ENCODE measurements around the gene WBP2NL. TPM values are rescaled to one million over a fixed set of nuclear protein-coding genes. Genes with fewer than 3 reads are reported as not detected.
"Not testable (repeated sequence)": the region's sequence is repeated elsewhere in the genome, so short reads cannot be mapped to it uniquely, and the experiment has no call there.

WBP2NL gene
- total and polyA plus RNA-seq, 10 donors = 1.2 to 5.0 (median 1.8) TPM

DNA sequence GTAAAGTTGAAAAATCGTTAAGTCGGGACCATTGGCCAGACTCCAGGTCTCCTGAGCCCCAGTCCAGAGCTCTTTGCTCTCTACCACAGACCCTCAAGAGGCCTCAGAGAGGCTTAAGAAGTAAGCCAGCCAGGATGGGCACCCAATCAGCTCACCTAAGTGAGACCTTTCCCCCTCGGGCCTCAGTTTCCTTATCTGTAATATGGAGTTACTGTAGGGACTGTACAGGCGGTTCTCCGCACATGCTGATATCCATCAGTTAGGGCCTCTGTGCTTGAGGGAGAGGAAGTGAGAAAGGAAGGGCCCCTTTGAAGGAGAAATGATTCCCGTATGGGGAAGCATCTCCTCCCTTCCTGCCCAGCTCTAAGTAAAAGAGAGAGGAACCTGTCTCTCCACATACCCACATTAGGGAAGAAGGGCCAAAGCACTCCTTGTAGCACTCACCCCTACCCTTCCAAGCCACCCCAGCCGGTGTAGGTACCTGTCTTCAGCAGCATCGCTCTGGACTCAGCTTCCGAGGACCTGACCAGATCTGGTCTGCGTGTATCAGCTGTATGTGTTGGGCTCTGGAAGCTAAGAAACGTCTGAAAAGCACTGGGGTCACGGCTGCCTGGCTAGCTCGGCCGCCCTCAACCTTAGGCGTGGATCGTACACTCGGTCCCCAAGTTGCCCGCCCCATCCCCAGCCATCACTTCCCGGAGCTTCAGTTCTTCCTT, 71.4 kb downstream of the WBP2NL start:
- Histone ChIP-seq H3K9me3 (no peaks in the 10 kb centered on the region), H3K27me3 (replicated peaks in 1 of 7) (no peaks in the 10 kb centered on the region), H3K4me3 (peak overlapping the region; percentile 64 to 92 (median 75)), H3K27ac (peak overlapping the region; percentile 69 to 93 (median 89)), H3K4me1 (peaks cover 21 to 67% (median 41%) of the 10 kb centered on the region in 6 donors), H3K36me3 (peaks cover 0 to 36% (median 31%) of the 10 kb centered on the region in 6 donors)
- TF ChIP-seq, protein P1, sequence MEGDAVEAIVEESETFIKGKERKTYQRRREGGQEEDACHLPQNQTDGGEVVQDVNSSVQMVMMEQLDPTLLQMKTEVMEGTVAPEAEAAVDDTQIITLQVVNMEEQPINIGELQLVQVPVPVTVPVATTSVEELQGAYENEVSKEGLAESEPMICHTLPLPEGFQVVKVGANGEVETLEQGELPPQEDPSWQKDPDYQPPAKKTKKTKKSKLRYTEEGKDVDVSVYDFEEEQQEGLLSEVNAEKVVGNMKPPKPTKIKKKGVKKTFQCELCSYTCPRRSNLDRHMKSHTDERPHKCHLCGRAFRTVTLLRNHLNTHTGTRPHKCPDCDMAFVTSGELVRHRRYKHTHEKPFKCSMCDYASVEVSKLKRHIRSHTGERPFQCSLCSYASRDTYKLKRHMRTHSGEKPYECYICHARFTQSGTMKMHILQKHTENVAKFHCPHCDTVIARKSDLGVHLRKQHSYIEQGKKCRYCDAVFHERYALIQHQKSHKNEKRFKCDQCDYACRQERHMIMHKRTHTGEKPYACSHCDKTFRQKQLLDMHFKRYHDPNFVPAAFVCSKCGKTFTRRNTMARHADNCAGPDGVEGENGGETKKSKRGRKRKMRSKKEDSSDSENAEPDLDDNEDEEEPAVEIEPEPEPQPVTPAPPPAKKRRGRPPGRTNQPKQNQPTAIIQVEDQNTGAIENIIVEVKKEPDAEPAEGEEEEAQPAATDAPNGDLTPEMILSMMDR (IDR thresholded peaks at IDR 0.05 in 8 of 11, conservative IDR thresholded peaks at IDR 0.05 in 3 of 11) = peak in 1 of 11 experiments; percentile 4
- no peak for TF ChIP-seq POLR2AphosphoS5 (IDR thresholded peaks at IDR 0.05)
- peak; percentile 32 for DNase-seq
- 7 to 13% (median 10%) methylated on average over 18 to 19 of the region's 19 CpGs for WGBS, 5 donors
- intact Hi-C loops (cut with DNase I; ENCODE audit: low total_unique reads) = no loop called here

DNA sequence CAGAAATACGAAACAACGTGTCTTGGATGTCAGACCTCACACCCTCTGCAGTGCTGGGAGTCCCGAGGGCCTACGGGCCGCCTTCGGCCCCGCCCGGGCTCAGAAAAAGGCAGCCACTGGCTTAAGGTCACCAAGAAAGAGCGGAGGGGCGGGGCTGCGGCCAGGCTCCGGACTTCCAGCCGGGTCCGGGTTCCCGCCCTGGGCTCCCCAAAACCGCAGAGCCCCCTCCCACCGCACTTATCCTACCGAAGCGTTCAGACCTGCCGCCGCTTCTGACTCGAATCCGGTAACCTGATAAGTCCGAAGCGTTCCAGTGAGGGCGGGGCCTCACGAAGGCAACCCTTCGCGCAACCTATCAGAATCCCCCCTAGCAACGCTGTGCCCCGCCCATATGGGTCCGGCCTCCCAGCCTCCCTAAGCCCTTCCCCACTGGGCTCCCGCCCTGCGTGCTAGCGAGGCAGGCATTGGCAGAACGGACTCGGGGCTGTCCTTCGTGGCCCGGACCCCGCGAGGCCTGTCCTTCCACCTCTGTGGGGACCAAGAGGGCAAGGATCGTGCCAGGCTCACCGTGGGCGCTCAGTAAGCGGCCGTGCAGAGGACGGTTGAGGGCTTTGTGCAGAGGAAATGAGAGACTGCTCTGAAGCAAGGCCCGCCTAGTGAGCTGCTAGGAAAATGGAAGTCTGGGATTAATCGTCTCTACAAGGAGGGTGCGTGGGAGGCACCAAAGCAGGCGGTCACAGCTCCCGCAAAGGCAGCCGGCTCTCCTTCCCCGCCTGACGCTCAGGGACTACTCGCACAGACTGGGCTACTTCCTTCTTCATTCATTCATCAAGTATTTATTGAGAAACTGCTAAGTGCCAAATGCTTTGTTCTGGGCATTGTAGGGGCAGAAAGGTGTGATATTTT, 72.2 kb downstream of the WBP2NL start, which contains the start of gene NAGA:
NAGA (minus strand) TSS at position 296 of the 906 bp plus-strand sequence. CDS start 515 bp downstream, outside the sequence.
- H3K27ac ChIP-seq = peak within 1 kb of the TSS; percentile 69 to 93 (median 89)
- TF ChIP-seq POLR2A (IDR thresholded peaks at IDR 0.05) (peak in 1 of 3 donors; percentile 38), POLR2AphosphoS5 (IDR thresholded peaks at IDR 0.05) (peak; percentile 93 to 97 (median 93))
- TF ChIP-seq, protein P1 (IDR thresholded peaks at IDR 0.05 in 8 of 11, conservative IDR thresholded peaks at IDR 0.05 in 3 of 11) = peak in 1 of 11 experiments; percentile 14
- peaks cover 21 to 75% (median 47%) of the 10 kb centered on the region in 6 donors for H3K4me1 ChIP-seq
- H3K9me3 ChIP-seq = no peaks in the 10 kb centered on the region
- peak within 1 kb of the TSS; percentile 64 to 92 (median 75) for H3K4me3 ChIP-seq
- intact Hi-C loops (cut with DNase I; ENCODE audit: low total_unique reads) = no loop called here
- 0 to 1% (median 1%) methylated on average over 20 to 56 of the region's 56 CpGs for WGBS, 5 donors
- H3K36me3 ChIP-seq = peaks cover 0 to 28% (median 25%) of the 10 kb centered on the region in 6 donors
- peak; percentile 98 for DNase-seq
- H3K27me3 ChIP-seq (replicated peaks in 1 of 7) = no peaks in the 10 kb centered on the region

DNA sequence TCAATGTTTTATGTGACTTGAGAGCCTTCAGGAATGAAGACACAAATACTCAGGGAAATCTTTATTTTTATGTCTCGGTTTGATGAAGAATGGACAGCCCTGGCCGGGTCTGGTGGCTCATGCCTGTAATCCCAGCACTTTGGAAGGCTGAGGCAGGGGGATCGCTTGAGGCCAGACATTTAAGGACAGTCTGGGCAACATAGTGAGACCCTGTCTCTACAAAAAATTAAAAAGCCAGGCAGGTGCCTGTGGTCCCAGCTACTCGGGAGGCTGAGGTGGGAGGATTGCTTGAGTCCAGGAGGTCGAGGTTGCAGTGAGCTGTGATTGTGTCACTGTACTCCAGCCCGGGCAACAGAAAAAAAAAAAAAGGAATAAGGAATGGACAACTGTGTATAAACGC, 72.9 kb downstream of the WBP2NL start:
- H3K27ac ChIP-seq = peak overlapping the region in 7 of 8 donors; percentile 69 to 93 (median 89)
- intact Hi-C loops (cut with DNase I; ENCODE audit: low total_unique reads) = not testable (repeated sequence)

DNA sequence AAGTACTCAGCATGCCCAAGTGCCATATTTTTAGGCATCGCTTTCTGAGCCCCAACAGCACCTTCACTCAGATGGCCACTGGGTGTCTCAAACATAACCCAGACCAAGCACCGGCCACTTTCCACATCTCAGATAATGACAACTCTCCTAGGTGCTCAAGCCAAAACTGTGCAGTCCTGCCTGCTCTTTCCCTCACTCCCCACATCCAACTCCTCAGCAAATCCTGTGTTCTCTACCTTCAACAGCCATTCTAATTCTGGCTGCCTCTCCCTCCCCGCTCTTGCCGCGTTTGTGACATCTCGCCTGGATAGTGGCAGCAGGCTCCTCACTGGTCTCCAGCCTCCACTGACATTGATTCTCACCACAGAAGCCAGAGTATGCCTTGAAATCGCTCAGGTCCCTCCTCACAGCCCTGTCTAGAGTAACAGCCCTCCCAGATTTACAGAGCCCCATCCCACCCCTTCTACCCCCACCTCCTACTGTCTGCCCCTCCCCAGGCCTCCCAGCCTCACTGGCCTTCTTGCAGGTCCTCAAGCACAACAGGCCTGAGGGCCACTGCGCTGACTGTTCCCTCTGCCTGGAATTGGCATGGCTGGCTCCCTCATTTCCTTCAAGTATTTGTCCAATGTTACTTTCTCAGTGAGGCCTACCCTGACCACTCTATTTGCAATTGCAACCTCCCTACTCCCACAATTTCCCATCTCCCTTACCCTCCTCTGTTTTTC, 74.2 kb downstream of the WBP2NL start:
- no peaks in the 10 kb centered on the region for H3K9me3 ChIP-seq
- no peak for TF ChIP-seq POLR2A (IDR thresholded peaks at IDR 0.05)
- TF ChIP-seq, protein P1 (IDR thresholded peaks at IDR 0.05 in 8 of 11, conservative IDR thresholded peaks at IDR 0.05 in 3 of 11) = no peak
- TF ChIP-seq POLR2AphosphoS5 (IDR thresholded peaks at IDR 0.05) = no peak
- H3K36me3 ChIP-seq = peaks cover 0 to 25% (median 6%) of the 10 kb centered on the region in 6 donors
- no peak overlapping the region for H3K4me3 ChIP-seq
- peaks cover 21 to 83% (median 53%) of the 10 kb centered on the region in 6 donors for H3K4me1 ChIP-seq
- peak; percentile 71 for DNase-seq
- no peaks in the 10 kb centered on the region for H3K27me3 ChIP-seq (replicated peaks in 1 of 7)
- 83 to 97% (median 88%) methylated on average over 8 of the region's 8 CpGs for WGBS, 5 donors
- H3K27ac ChIP-seq = peak overlapping the region in 1 of 8 donors; percentile 92
- intact Hi-C loops (cut with DNase I; ENCODE audit: low total_unique reads) = no loop called here

More for the DNA sequence above, 72.9 kb downstream of the WBP2NL start:
- 75 to 87% (median 78%) methylated on average over 7 of the region's 7 CpGs for WGBS, 5 donors
- peaks cover 21 to 76% (median 48%) of the 10 kb centered on the region in 6 donors for H3K4me1 ChIP-seq
- H3K27me3 ChIP-seq (replicated peaks in 1 of 7); H3K9me3 ChIP-seq: not testable (repeated sequence)
- DNase-seq = peak; percentile 46
- peak overlapping the region in 5 of 8 donors; percentile 66 to 92 (median 75) for H3K4me3 ChIP-seq
- peaks cover 0 to 25% (median 19%) of the 10 kb centered on the region in 6 donors for H3K36me3 ChIP-seq

All from spleen (tissue), 11 donors.